Uterus (tissue), 4 donors: Measurements from ENCODE around the gene ITGA2. TPM values are rescaled to one million over a fixed set of nuclear protein-coding genes. Genes with fewer than 3 reads are reported as not detected.

Source experiments
- DNase-seq, 2 donors: peaks; one replicate each; pipeline ENCODE4 v3.0.0-alpha.2; 2019 to 2020
- H3K27ac ChIP-seq, 2 donors: fragments of 200-600 bp; sonication (generic); 1 replicate in 1 of 2; 2 replicates in 1 of 2; pipeline ENCODE4 v1.5.1; 2016 to 2018
- H3K27me3 ChIP-seq, 2 donors: fragments of 200-600 bp; sonication (generic); one replicate each; pipeline ENCODE4 v1.5.1; 2018 to 2019; ENCODE audit warnings: control low read depth in 1 of 2
- H3K36me3 ChIP-seq, 2 donors: fragments of 200-600 bp; sonication (generic); one replicate each; pipeline ENCODE4 v1.5.1; 2019; ENCODE audit warnings: control low read depth in 1 of 2
- H3K4me1 ChIP-seq, 2 donors: fragments of 200-600 bp; sonication (generic); one replicate each; pipeline ENCODE4 v1.5.1; 2018 to 2019; ENCODE audit warnings: control low read depth in 1 of 2
- H3K4me3 ChIP-seq, 2 donors: fragments of 200-600 bp; sonication (generic); 1 replicate in 1 of 2; 2 replicates in 1 of 2; pipeline ENCODE4 v1.5.1; 2018 to 2019; ENCODE audit warnings: mild to moderate bottlenecking in 1 of 2
- H3K9me3 ChIP-seq, 2 donors: fragments of 200-600 bp; sonication (generic); one replicate each; pipeline ENCODE4 v1.5.1; 2019; ENCODE audit warnings: control low read depth in 1 of 2
- CTCF ChIP-seq, 4 experiments: fragments of 200-600 bp in 2 of 4; fragments of 450-650 bp in 2 of 4; sonication (generic) in 2 of 4; IDR thresholded peaks; one replicate each; pipeline ENCODE4 v1.5.1; 2016 to 2019; ENCODE audit warnings: antibody characterized with exemption in 4 of 4, mild to moderate bottlenecking in 2 of 4, moderate library complexity in 1 of 4
- POLR2A ChIP-seq, 2 donors: fragments of 450-650 bp; IDR thresholded peaks; one replicate each; pipeline ENCODE4 v1.6.1; 2016; ENCODE audit warnings: antibody characterized with exemption in 2 of 2, mild to moderate bottlenecking in 1 of 2, moderate library complexity in 1 of 2
- intact Hi-C: fragments of 100-400 bp; cut with DNase I; formaldehyde crosslinking; loops from one replicate; pipeline ENCODE4 v1.15.1; 2023; ENCODE audit warnings: low total_unique reads
- total RNA-seq, 4 donors: library from RNA; depleted of rRNA in 3 of 4; stranded (reverse); fragments of >200 nt in 3 of 4; gene quantifications; one replicate each; pipeline versions ENCODE4 v1.1.0 to v1.2.4, GENCODE V29; 2014 to 2023
- donor health status: DM: yes; HTN: yes; CAD: no.

Gene ITGA2
- total RNA-seq, 4 donors from 2014 or later, result 1.3 to 22.4 (median 4.5) TPM

DNA sequence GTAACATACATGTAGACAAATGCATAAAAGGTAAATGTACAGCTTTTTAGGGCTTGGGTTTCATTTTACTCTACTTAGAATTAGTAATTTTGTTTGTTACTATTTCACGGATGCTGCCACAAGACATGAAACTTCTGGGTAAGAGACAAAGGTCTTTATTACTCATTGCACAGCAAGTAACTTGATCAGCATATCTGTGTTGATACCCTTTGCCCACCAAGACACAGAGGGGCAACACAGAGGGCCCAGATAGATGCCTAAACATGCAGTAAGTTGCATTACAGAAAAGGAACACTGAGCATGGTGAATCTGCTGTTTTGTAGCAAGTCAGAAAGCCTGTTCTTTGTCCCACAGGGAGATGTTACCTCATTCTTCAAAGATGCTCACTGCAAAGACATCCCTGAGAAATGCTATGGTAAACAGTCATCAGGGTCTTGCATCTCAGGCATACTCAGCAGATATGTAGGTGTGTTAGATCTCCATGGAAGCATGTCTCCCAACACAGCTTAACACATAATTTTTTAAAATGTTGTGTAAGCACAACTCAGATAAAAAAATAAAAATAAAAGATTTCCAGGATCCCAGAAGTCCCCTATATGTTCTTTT lies 10.3 kb downstream of the ITGA2 start:
- H3K9me3 ChIP-seq, result no peaks in the 10 kb centered on the region
- H3K27me3 ChIP-seq, result no peaks in the 10 kb centered on the region
- H3K27ac ChIP-seq, result no peak overlapping the region
- H3K36me3 ChIP-seq, result no peaks in the 10 kb centered on the region
- DNase-seq, result no peak
- no peaks in the 10 kb centered on the region for H3K4me1 ChIP-seq
- no peak overlapping the region for H3K4me3 ChIP-seq
- intact Hi-C loops, result no loop called here
- TF ChIP-seq POLR2A (IDR thresholded peaks at IDR 0.05) (no peak), CTCF (IDR thresholded peaks at IDR 0.05) (no peak)

DNA sequence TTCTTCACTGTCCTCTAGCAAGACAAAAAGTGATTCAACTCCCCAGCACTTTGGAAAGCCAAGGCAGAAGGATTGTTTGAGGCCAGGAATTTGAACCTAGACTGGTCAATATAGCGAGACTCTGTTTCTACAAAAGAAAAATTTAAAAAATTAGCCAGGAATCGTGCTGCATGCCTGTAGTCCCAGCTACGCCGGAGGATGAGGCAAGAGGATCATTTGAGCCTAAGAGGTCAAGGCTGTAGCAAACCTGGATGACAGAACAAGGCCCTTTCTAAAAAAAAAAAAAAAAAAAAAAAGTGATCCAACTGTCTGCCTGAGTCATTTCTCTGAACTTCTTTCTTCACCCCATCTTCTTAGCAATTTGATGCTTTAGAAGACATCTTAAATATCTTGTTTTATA lies 12.4 kb downstream of the ITGA2 start:
- DNase-seq, result no peak
- Histone ChIP-seq H3K27me3 (no peaks in the 10 kb centered on the region), H3K4me1 (no peaks in the 10 kb centered on the region), H3K4me3 (no peak overlapping the region), H3K27ac (no peak overlapping the region), H3K9me3 (no peaks in the 10 kb centered on the region), H3K36me3 (no peaks in the 10 kb centered on the region)
- intact Hi-C loops, result no loop called here
- TF ChIP-seq CTCF (IDR thresholded peaks at IDR 0.05), result no peak
- no peak for TF ChIP-seq POLR2A (IDR thresholded peaks at IDR 0.05)

DNA sequence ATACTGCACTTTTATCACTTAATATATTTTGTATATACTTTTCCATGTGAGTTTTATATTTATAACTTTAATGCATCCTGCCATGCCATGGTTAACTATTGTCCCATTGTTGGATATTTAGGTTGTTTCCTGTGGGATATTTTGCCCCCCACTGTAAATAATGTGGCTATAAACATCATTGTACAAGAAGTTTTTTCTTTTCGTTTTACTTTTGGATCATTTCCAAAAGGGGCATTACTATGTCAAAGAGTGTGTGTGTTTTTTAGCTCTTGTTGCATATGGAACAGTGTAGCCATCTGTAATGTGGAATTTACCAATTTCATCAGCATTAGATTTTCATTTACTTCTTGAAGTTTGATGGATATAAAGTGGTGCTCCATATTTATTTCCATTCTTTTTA lies 13.3 kb downstream of the ITGA2 start:
- Histone ChIP-seq H3K4me1 (no peaks in the 10 kb centered on the region), H3K4me3 (no peak overlapping the region), H3K27ac (no peak overlapping the region), H3K9me3 (no peaks in the 10 kb centered on the region), H3K36me3 (no peaks in the 10 kb centered on the region), H3K27me3 (no peaks in the 10 kb centered on the region)
- no peak for TF ChIP-seq POLR2A (IDR thresholded peaks at IDR 0.05)
- TF ChIP-seq CTCF (IDR thresholded peaks at IDR 0.05), result no peak
- intact Hi-C loops, result no loop called here
- no peak for DNase-seq

GRCh38 chr5:53003144-53003543 lies 14.0 kb downstream of the ITGA2 start:
- H3K27me3 ChIP-seq, result no peaks in the 10 kb centered on the region
- TF ChIP-seq CTCF (IDR thresholded peaks at IDR 0.05), result no peak
- TF ChIP-seq POLR2A (IDR thresholded peaks at IDR 0.05), result no peak

DNA sequence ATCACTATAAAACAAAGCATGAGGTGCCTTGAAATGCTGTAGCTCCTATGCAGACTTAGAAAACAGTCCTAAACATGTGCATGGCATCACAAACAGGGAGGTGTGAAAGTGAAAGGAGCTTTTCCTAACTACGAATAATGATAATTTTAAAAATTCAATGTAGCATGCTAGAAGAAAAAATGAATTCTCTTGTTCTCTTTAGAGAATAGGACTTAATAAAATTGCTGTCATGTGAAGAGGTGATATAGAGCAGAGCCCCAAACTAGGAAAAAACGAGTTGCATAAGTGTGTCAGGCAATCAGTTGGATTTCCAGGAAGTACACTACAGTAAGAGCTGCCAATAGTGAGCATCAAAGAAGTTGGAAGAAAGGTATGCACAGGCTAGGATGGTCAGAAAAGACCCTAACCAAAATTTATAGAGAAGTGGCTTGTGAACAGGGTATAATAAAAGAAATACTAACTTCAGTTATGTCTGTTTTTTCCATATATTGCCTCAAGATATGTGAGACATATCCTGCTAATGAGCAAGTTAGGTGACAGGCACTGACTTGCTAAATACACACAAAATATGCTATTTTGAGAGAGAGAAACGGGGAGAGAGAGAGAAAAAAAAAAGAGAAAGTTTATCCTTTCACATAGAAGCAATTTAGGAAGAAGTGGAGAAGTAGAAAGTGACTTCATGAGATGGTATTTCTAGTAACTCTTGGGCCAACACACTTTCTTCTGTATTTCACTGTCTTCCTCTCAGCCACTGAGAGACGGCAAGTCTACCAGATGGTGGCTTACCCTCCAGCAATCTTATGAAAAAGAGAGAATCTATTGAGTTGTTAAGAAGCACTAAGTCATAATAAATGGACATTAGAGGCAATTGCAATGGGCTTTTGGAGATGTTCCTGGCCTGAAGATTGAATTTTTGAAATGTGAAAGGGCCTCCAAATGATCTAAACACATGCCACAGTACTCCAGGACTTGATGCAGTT lies 18.0 kb downstream of the ITGA2 start:
- no peak overlapping the region for H3K27ac ChIP-seq
- H3K4me3 ChIP-seq, result peak overlapping the region in 1 of 2 donors; percentile 1
- H3K27me3 ChIP-seq, result no peaks in the 10 kb centered on the region
- no peaks in the 10 kb centered on the region for H3K9me3 ChIP-seq
- no peaks in the 10 kb centered on the region for H3K4me1 ChIP-seq
- TF ChIP-seq POLR2A (IDR thresholded peaks at IDR 0.05) (no peak), CTCF (IDR thresholded peaks at IDR 0.05) (no peak)
- H3K36me3 ChIP-seq, result no peaks in the 10 kb centered on the region
- intact Hi-C loops, result no loop called here
- DNase-seq, result no peak

More at GRCh38 chr5:53003144-53003543, 14.0 kb downstream of the ITGA2 start:
- intact Hi-C loops, result no loop called here
- H3K9me3 ChIP-seq, result no peaks in the 10 kb centered on the region
- no peak overlapping the region for H3K4me3 ChIP-seq
- H3K36me3 ChIP-seq, result no peaks in the 10 kb centered on the region
- no peaks in the 10 kb centered on the region for H3K4me1 ChIP-seq
- no peak overlapping the region for H3K27ac ChIP-seq
- no peak for DNase-seq
